ENCODE results near the gene ERGIC3.

DNA sequence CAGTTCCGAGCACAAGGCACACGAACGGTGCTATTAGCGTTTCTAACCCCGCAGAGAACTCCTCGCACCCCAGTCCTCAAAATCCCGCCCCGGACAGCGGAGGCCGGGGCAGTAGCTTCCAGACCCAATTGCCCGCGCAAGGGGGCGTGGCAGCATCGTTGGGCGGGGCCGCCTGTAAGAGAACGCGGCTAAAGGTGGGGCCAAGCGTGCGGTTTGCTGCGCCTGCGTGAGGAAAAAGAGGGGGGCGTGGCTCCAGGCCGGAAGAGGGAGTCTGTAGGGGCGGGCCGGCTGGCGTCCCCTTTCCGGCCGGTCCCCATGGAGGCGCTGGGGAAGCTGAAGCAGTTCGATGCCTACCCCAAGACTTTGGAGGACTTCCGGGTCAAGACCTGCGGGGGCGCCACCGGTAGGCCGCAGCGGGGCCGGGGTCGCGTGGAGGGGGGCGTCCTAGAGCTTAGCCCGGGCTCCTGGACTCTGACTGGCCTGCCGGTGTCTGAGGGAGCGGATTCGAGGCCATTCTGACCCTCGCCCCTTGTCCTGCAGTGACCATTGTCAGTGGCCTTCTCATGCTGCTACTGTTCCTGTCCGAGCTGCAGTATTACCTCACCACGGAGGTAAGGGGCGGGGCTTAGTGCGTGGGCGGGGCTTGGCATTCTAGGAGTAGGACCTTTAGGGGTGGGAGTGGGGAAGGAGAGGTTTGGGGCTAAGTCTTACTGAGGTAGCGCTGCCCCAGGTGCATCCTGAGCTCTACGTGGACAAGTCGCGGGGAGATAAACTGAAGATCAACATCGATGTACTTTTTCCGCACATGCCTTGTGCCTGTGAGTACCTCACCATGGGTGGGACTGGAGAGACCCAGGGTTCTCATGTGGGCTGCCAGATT is at the start of gene ERGIC3:
- peak; percentile 71; the same call in 1 of the 2 replicates for TF ChIP-seq POLR2A (IDR thresholded peaks at IDR 0.05; ENCODE audit: low read depth, low read length)
- no peak for TF ChIP-seq TAF1 (IDR thresholded peaks at IDR 0.05; ENCODE audit: borderline replicate concordance, low read depth, low read length)

All from GM12892 (cell line).